ENCODE results near the gene SNRNP48.
A peak's percentile ranks its signal among the peaks of the same experiment; 100 is the strongest.

SNRNP48 gene

GRCh38 chr6:7580537-7580926 lies 9.5 kb upstream of the SNRNP48 start:
- peaks cover 73% of the 10 kb centered on the region for H3K36me3 ChIP-seq (replicated peaks)
- no peak for DNase-seq
- no peak overlapping the region for H3K4me3 ChIP-seq (ENCODE audit: low read depth, low read length)
- in situ Hi-C loops (cut with HindIII; ENCODE audit: low pct_ligation_motif_present, low sequenced_read_pairs): loop anchor here (25.0 kb wide), 1 partner anchor 168 kb away; no protein-coding TSS in a partner anchor
- no peaks in the 10 kb centered on the region for H3K27me3 ChIP-seq (replicated peaks)
- TF ChIP-seq CTCF (IDR thresholded peaks at IDR 0.05; ENCODE audit: low read depth, low read length, missing control alignments): no peak
- H3K27ac ChIP-seq: no peak overlapping the region

GRCh38 chr6:7580927-7581618 lies 8.9 kb upstream of the SNRNP48 start:
- in situ Hi-C loops (cut with HindIII; ENCODE audit: low pct_ligation_motif_present, low sequenced_read_pairs): loop anchor here (25.0 kb wide), 1 partner anchor 169 kb away; no protein-coding TSS in a partner anchor
- no peak for TF ChIP-seq CTCF (IDR thresholded peaks at IDR 0.05; ENCODE audit: low read depth, low read length, missing control alignments)
- no peak for DNase-seq
- no peak overlapping the region for H3K27ac ChIP-seq
- no peak overlapping the region for H3K4me3 ChIP-seq (ENCODE audit: low read depth, low read length)
- no peaks in the 10 kb centered on the region for H3K27me3 ChIP-seq (replicated peaks)
- peaks cover 67% of the 10 kb centered on the region for H3K36me3 ChIP-seq (replicated peaks)

- in situ Hi-C loops (cut with HindIII; ENCODE audit: low pct_ligation_motif_present, low sequenced_read_pairs): loop anchor here (25.0 kb wide), 1 partner anchor 173 kb away; no protein-coding TSS in a partner anchor
- TF ChIP-seq CTCF (IDR thresholded peaks at IDR 0.05; ENCODE audit: low read depth, low read length, missing control alignments): no peak
- Histone ChIP-seq H3K36me3 (replicated peaks) (peaks cover 28% of the 10 kb centered on the region), H3K27me3 (replicated peaks) (no peaks in the 10 kb centered on the region), H3K4me3 (ENCODE audit: low read depth, low read length) (no peak overlapping the region), H3K27ac (no peak overlapping the region)
- DNase-seq: no peak
Observed at GRCh38 chr6:7585287-7585930, 4.6 kb upstream of the SNRNP48 start.

GRCh38 chr6:7587631-7588100 lies 2.3 kb upstream of the SNRNP48 start:
- peak; percentile 67 for DNase-seq
- peak overlapping the region; percentile 35 for H3K27ac ChIP-seq
- peaks cover 21% of the 10 kb centered on the region for H3K36me3 ChIP-seq (replicated peaks)
- H3K4me3 ChIP-seq (ENCODE audit: low read depth, low read length): no peak overlapping the region
- H3K27me3 ChIP-seq (replicated peaks): no peaks in the 10 kb centered on the region
- TF ChIP-seq CTCF (IDR thresholded peaks at IDR 0.05; ENCODE audit: low read depth, low read length, missing control alignments): no peak
- in situ Hi-C loops (cut with HindIII; ENCODE audit: low pct_ligation_motif_present, low sequenced_read_pairs): loop anchor here (25.0 kb wide), 1 partner anchor 175 kb away; no protein-coding TSS in a partner anchor

GRCh38 chr6:7588506-7588905 lies 1.5 kb upstream of the SNRNP48 start:
- Histone ChIP-seq H3K36me3 (replicated peaks) (peaks cover 12% of the 10 kb centered on the region), H3K4me3 (ENCODE audit: low read depth, low read length) (no peak overlapping the region), H3K27ac (no peak overlapping the region), H3K27me3 (replicated peaks) (no peaks in the 10 kb centered on the region)
- no peak for DNase-seq
- in situ Hi-C loops (cut with HindIII; ENCODE audit: low pct_ligation_motif_present, low sequenced_read_pairs): loop anchor here (25.0 kb wide), 1 partner anchor 176 kb away; no protein-coding TSS in a partner anchor
- no peak for TF ChIP-seq CTCF (IDR thresholded peaks at IDR 0.05; ENCODE audit: low read depth, low read length, missing control alignments)

All from brain microvascular endothelial cell (primary cell).